Progenitor cell of endocrine pancreas (in vitro differentiated cells): ENCODE measurements around the gene IGFBP6. TPM values are rescaled to one million over a fixed set of nuclear protein-coding genes. Genes with fewer than 3 reads are reported as not detected.

Experiments
- DNase-seq: peaks from one replicate; pipeline ENCODE4 v3.0.0; 2021; ENCODE audit warnings: low spot score; ENCODE audit not compliant: unreplicated experiment
- H3K27ac Mint-ChIP-seq: 2 replicates; pipeline ENCODE4 v1.8.0; 2021; ENCODE audit warnings: mild to moderate bottlenecking, moderate library complexity, mixed read lengths
- H3K27me3 Mint-ChIP-seq: 2 replicates; pipeline ENCODE4 v1.8.0; 2021; ENCODE audit warnings: mixed read lengths
- H3K36me3 Mint-ChIP-seq: 2 replicates; pipeline ENCODE4 v1.8.0; 2022; ENCODE audit warnings: mixed read lengths; ENCODE audit not compliant: insufficient read depth
- H3K4me1 Mint-ChIP-seq: 2 replicates; pipeline ENCODE4 v1.8.0; 2021; ENCODE audit warnings: low read depth, mixed read lengths
- H3K4me3 Mint-ChIP-seq: 2 replicates; pipeline ENCODE4 v1.8.0; 2021; ENCODE audit warnings: low read depth, mild to moderate bottlenecking, moderate library complexity, mixed read lengths
- H3K9me3 Mint-ChIP-seq: 2 replicates; pipeline ENCODE4 v1.8.0; 2021; ENCODE audit warnings: low read depth, mixed read lengths
- total RNA-seq: library from RNA; stranded (reverse); gene quantifications from 2 replicates; pipeline ENCODE4 v1.2.1, GENCODE V29; 2021
- TF ChIP-seq, protein P1 (sequence below): fragments of 200-600 bp; sonication (generic); IDR thresholded peaks from one replicate; pipeline ENCODE4 v1.5.0; 2021; ENCODE audit warnings: antibody characterized with exemption, mild to moderate bottlenecking; ENCODE audit not compliant: unreplicated experiment

The IGFBP6 gene
- total RNA-seq, 1 donor from 2014 or later, result 25.7 TPM

DNA sequence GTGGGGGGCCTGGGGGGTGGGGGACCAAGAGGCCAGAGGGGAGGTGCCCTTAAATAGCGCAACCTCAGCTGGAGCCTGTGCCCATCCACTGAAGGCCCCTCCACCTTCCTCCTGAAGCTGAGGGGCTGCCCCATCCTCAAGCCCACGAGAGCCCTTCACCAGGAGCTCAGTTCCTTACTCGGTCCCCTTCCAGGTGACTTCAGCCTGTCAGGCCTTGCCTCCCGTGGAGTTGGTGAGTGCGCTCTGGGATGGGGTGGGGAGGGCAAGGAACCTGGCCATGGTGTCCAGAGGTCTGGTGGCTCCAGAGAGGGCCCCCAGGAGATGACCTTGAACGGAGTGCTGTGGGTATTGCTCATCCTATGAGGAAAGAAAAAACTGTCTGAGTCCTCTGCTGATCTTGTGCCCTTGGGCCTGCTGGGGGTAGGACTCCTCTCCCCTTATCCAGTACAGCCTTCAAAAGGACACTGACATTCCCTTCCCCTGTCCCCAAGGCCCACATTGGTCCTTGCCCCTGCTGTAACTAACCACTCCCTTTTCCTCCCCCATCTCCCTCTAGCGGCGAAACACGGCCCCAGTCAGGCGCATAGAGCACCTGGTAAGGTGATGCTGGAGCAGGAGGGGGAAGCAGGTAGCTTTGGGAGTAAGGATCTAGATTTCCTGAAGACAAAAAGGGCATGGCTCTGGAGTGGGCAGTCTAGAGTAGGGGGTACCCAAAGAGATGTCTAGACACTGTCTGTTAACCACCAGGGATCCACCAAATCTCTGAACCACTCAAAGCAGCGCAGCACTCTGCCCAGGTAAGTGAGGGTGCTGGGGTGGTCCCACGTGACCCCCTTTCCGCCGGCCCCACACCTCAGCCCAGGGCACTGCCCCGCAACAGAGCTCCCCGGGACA, 44.0 kb upstream of the IGFBP6 start:
- no peaks in the 10 kb centered on the region for H3K9me3 Mint-ChIP-seq
- H3K27ac Mint-ChIP-seq, result peak overlapping the region; percentile 98
- H3K27me3 Mint-ChIP-seq, result peaks cover 8% of the 10 kb centered on the region
- peaks cover 18% of the 10 kb centered on the region for H3K4me1 Mint-ChIP-seq
- DNase-seq, result peak; percentile 73
- no peaks in the 10 kb centered on the region for H3K36me3 Mint-ChIP-seq
- TF ChIP-seq, protein P1, sequence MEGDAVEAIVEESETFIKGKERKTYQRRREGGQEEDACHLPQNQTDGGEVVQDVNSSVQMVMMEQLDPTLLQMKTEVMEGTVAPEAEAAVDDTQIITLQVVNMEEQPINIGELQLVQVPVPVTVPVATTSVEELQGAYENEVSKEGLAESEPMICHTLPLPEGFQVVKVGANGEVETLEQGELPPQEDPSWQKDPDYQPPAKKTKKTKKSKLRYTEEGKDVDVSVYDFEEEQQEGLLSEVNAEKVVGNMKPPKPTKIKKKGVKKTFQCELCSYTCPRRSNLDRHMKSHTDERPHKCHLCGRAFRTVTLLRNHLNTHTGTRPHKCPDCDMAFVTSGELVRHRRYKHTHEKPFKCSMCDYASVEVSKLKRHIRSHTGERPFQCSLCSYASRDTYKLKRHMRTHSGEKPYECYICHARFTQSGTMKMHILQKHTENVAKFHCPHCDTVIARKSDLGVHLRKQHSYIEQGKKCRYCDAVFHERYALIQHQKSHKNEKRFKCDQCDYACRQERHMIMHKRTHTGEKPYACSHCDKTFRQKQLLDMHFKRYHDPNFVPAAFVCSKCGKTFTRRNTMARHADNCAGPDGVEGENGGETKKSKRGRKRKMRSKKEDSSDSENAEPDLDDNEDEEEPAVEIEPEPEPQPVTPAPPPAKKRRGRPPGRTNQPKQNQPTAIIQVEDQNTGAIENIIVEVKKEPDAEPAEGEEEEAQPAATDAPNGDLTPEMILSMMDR, result peak; percentile 86
- H3K4me3 Mint-ChIP-seq, result peak overlapping the region; percentile 91

DNA sequence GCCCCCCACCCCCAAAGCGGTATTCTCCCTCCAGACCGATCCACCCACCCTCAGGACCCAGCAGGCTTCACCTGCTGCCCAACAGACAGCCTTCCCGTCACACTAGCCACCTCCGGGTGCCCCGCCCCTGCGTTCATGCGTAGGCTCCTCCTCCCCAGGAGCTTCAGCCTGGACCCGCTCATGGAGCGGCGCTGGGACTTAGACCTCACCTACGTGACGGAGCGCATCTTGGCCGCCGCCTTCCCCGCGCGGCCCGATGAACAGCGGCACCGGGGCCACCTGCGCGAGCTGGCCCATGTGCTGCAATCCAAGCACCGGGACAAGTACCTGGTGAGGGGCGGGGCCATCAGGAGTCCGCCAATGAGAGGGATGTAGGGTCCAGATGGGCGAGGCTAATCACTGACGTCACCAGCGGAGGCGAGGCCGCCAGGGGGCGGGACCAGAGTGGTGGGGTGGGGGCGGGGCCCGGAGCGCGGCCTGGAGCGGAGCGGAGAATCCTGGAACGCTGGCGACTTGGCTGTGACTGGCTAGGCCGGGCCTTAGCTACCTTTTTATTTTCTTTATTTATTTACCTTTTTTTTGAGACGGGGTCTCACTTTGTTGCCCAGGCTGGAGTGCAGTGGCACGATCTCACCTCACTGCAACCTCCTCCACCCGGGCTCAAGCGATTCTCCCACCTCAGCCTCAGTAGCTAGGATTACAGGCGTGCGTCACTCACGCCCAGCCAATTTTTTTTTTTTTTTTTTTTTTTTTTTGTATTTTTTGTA, 43.2 kb upstream of the IGFBP6 start:
- DNase-seq, result peak; percentile 88
- no peaks in the 10 kb centered on the region for H3K9me3 Mint-ChIP-seq
- peak overlapping the region; percentile 98 for H3K27ac Mint-ChIP-seq
- no peaks in the 10 kb centered on the region for H3K36me3 Mint-ChIP-seq
- TF ChIP-seq, protein P1, result no peak
- peaks cover 8% of the 10 kb centered on the region for H3K27me3 Mint-ChIP-seq
- peaks cover 10% of the 10 kb centered on the region for H3K4me1 Mint-ChIP-seq
- peak overlapping the region; percentile 91 for H3K4me3 Mint-ChIP-seq

DNA sequence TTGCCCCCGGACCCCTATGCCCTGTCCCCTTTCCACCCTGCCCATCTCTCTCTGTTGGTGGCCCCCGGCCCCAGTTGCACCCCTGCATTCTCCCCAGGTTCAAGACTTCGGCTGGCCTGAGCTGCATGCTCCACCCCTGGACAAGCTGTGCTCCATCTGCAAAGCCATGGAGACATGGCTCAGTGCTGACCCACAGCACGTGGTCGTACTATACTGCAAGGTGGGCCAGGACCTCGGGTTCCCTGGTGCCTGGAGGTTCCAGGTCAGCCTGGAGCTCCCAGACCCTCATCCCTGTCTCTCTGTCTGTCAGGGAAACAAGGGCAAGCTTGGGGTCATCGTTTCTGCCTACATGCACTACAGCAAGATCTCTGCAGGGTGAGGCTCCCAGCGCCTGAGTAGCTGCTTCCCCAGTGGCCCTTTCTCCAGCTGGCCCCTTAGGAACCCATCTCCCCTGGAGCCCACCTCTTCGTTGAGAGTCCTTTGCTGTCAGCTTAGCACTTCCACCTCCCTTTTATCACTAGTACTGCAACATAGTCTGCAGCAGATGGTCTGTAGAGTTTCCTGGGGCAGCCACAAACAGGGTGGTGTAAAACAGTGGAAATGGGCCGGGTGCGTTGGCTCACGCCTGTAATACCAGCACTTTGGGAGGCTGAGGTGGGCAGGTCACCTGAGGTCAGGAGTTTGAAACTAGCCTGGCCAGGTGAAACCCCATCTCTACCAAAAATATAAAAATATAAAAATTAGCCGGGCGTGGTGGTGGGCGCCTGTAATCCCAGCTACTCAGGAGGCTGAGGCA, 41.8 kb upstream of the IGFBP6 start:
- Mint-ChIP-seq H3K27me3 (peaks cover 8% of the 10 kb centered on the region), H3K27ac (no peak overlapping the region), H3K4me3 (no peak overlapping the region), H3K9me3 (no peaks in the 10 kb centered on the region), H3K36me3 (no peaks in the 10 kb centered on the region), H3K4me1 (peaks cover 7% of the 10 kb centered on the region)
- TF ChIP-seq, protein P1, result no peak
- DNase-seq, result no peak

DNA sequence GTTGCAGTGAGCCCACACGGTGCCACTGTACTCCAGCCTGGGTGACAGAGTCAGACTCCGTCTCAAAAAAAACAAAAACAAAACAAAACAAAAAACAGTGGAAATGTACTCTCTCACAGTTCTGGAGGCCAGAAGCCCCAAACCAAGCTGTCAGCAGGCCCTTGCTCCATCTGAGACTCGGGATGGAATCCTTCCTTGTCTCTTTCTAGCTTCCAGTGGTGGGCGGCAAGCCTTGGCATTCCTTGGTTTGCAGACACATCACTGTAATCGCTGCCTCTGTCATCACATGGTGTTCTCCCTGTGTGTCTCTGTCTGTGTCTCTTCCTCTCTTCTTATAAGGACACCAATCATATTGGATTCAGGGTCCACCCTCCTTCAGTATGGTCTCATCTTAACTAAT, 41.2 kb upstream of the IGFBP6 start:
- no peaks in the 10 kb centered on the region for H3K9me3 Mint-ChIP-seq
- H3K4me1 Mint-ChIP-seq, result peaks cover 5% of the 10 kb centered on the region
- TF ChIP-seq, protein P1, result no peak
- no peaks in the 10 kb centered on the region for H3K36me3 Mint-ChIP-seq
- no peak overlapping the region for H3K27ac Mint-ChIP-seq
- H3K4me3 Mint-ChIP-seq, result no peak overlapping the region
- no peak for DNase-seq
- H3K27me3 Mint-ChIP-seq, result peaks cover 6% of the 10 kb centered on the region

DNA sequence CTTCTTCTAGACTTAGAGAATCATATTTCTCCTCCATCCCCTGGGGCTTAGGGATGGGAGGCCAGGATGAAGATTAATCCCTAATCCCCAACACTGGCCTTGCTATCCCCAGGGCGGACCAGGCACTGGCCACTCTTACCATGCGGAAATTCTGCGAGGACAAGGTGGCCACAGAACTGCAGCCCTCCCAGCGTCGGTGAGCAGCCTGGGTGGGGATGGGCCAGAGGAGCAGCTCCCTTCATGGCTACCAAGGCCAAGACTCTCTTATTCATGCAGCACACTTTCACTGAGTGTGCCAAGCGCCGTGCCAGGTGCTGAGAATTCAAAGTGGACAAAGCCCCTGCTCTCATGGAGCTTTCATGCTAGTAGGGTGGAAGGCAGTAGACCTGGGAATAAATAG, 40.6 kb upstream of the IGFBP6 start:
- Mint-ChIP-seq H3K4me3 (no peak overlapping the region), H3K4me1 (peaks cover 6% of the 10 kb centered on the region), H3K27me3 (peaks cover 6% of the 10 kb centered on the region), H3K9me3 (no peaks in the 10 kb centered on the region), H3K36me3 (no peaks in the 10 kb centered on the region), H3K27ac (no peak overlapping the region)
- TF ChIP-seq, protein P1, result no peak
- no peak for DNase-seq
